OCI-LY7 (cell line): Measurements from ENCODE around the gene ARHGAP24. TPM values are rescaled to one million over a fixed set of nuclear protein-coding genes. Genes with fewer than 3 reads are reported as not detected.

ENCODE experiments used
- BruUV-seq: library from RNA; stranded (reverse); fragments of 400-500 nt; replicated peaks from 2 replicates; lab custom pipeline; 2021; lab: Mats Ljungman, UMichigan
- CTCF ChIA-PET: fragments of 300-600 bp; sonication (Branson Sonifier 250); formaldehyde crosslinking; loops from one replicate; lab custom pipeline; 2022; ENCODE audit warnings: antibody characterized with exemption; ENCODE audit not compliant: unreplicated experiment; lab: Charles Lee
- POLR2A ChIA-PET: fragments of 300-600 bp; sonication (Branson Sonifier 250); formaldehyde crosslinking; loops from one replicate; lab custom pipeline; 2022; ENCODE audit warnings: antibody characterized with exemption; lab: Charles Lee
- DNase-seq: peaks from one replicate; pipeline ENCODE4 v3.0.0-alpha.2; 2015; ENCODE audit warnings: low spot score
- H2AFZ ChIP-seq: fragments of 200-600 bp; sonication (generic), shearing (Covaris generic); 2 replicates; pipeline ENCODE4 v1.6.1; 2014; ENCODE audit warnings: mild to moderate bottlenecking, antibody characterized with exemption, low read length, moderate library complexity
- H3K27ac ChIP-seq: fragments of 200-600 bp; sonication (generic); 2 replicates; pipeline ENCODE4 v1.5.1; 2014; ENCODE audit warnings: mixed run types, low read depth, mild to moderate bottlenecking, moderate library complexity, low read length, inconsistent platforms; ENCODE audit not compliant: poor library complexity, severe bottlenecking
- H3K36me3 ChIP-seq: fragments of 200-600 bp; sonication (generic); 2 replicates; pipeline ENCODE4 v1.6.1; 2014; ENCODE audit warnings: mild to moderate bottlenecking, antibody characterized with exemption, low read length, moderate library complexity, mixed read lengths; ENCODE audit not compliant: insufficient read depth
- H3K4me1 ChIP-seq: fragments of 200-600 bp; sonication (generic); 2 replicates; pipeline ENCODE4 v1.5.1; 2014; ENCODE audit warnings: mild to moderate bottlenecking, low read length; ENCODE audit not compliant: insufficient read depth, poor library complexity, severe bottlenecking
- H3K4me2 ChIP-seq: fragments of 200-600 bp; sonication (generic); 2 replicates; pipeline ENCODE4 v1.6.1; 2014; ENCODE audit warnings: mild to moderate bottlenecking, low read length
- H3K4me3 ChIP-seq: fragments of 200-600 bp; sonication (generic); 2 replicates; pipeline ENCODE4 v1.5.1; 2014; ENCODE audit warnings: mild to moderate bottlenecking, low read depth, low read length; ENCODE audit not compliant: poor library complexity, severe bottlenecking
- H3K79me2 ChIP-seq: fragments of 200-600 bp; sonication (generic); 2 replicates; pipeline ENCODE4 v1.6.1; 2016; ENCODE audit warnings: low read depth, mild to moderate bottlenecking, low read length, moderate library complexity, mixed read lengths; ENCODE audit not compliant: insufficient read depth
- H3K9me2 ChIP-seq: fragments of 200-600 bp; sonication (generic); 2 replicates; pipeline ENCODE4 v1.6.1; 2016; ENCODE audit warnings: mild to moderate bottlenecking, low read length, mixed read lengths; ENCODE audit not compliant: insufficient read depth
- H3K9me3 ChIP-seq: fragments of 200-600 bp; sonication (generic); 2 replicates; pipeline ENCODE4 v1.6.1; 2014; ENCODE audit warnings: mild to moderate bottlenecking, mixed run types, low read length, mixed read lengths
- H4K20me1 ChIP-seq: fragments of 200-600 bp; sonication (generic); 2 replicates; pipeline ENCODE4 v1.6.1; 2014; ENCODE audit warnings: mild to moderate bottlenecking, antibody characterized with exemption, low read length, moderate library complexity, mixed read lengths; ENCODE audit not compliant: insufficient read depth
- CTCF ChIP-seq: fragments of 200-600 bp; sonication (generic); conservative IDR thresholded peaks from 2 replicates; pipeline ENCODE4 v1.5.1; 2014; ENCODE audit warnings: mild to moderate bottlenecking, antibody characterized with exemption, low read length, moderate library complexity, mixed read lengths
- EZH2phosphoT487 ChIP-seq: fragments of 200-600 bp; sonication (generic); IDR thresholded peaks from 2 replicates; pipeline ENCODE4 v1.6.1; 2018; ENCODE audit warnings: low read depth, borderline replicate concordance, mild to moderate bottlenecking, mixed run types, antibody characterized with exemption, low read length, moderate library complexity, mixed read lengths
- intact Hi-C: fragments of 100-400 bp; cut with micrococcal nuclease; formaldehyde crosslinking; loops from one replicate; pipeline ENCODE4 v1.10.0; 2022; ENCODE audit not compliant: unreplicated experiment
- total RNA-seq, 2 experiments: library from RNA; depleted of rRNA in 1 of 2; stranded (reverse); fragments of >200 nt in 1 of 2; shearing (Covaris generic) in 1 of 2; gene quantifications; 2 replicates each; pipeline ENCODE4 v1.2.3, GENCODE V29; 2014 to 2022

Gene ARHGAP24
- total RNA-seq, 2 experiments from 2014 or later: 0.88 to 4.4 TPM

DNA sequence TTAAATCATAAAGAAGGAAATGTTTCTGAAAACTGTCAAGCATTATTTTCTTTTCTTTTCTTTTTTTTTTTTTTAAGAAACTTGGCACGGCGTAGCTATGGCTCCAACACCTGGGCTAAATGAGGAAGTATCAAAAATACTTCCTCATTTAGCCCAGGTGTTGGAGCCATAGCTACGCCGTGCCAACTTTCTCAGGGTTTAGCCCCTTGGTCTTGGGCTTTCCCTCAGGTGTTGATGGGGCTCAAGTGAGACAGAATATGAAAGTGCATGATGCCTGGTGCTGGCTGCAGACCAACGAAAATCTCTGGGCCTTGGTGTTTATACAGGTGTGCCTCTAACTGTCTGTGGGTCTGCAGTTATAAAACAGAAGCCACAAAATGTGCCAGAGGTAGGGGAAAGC, 132.7 kb downstream of the ARHGAP24 start:
- Histone ChIP-seq H3K79me2 (no peaks in the 10 kb centered on the region), H3K27ac (no peak overlapping the region), H2AFZ (peak overlapping the region; percentile 72; the same call in 1 of the 2 replicates), H3K4me3 (no peak overlapping the region), H4K20me1 (no peaks in the 10 kb centered on the region), H3K9me3 (no peaks in the 10 kb centered on the region), H3K9me2 (no peaks in the 10 kb centered on the region), H3K36me3 (no peaks in the 10 kb centered on the region), H3K4me2 (peak overlapping the region; percentile 27), H3K4me1 (peaks cover 8% of the 10 kb centered on the region)
- DNase-seq: peak; percentile 44
- TF ChIP-seq EZH2phosphoT487 (no peak), CTCF (no peak)
- no TSS peak for BruUV-seq
- intact Hi-C loops: loop anchor here (5.0 kb wide), 2 partner anchors 95 to 140 kb away; no protein-coding TSS in a partner anchor
- CTCF ChIA-PET: interaction anchor here (0.6 kb wide), 1 partner anchor 187 kb away, joined by 3 read pairs; no protein-coding TSS in a partner anchor
- POLR2A ChIA-PET: interaction anchor here (0.5 to 1.5 kb wide), 12 partner anchors 8 to 1926 kb away, joined by 3 to 6 read pairs (median 3); no protein-coding TSS in a partner anchor

DNA sequence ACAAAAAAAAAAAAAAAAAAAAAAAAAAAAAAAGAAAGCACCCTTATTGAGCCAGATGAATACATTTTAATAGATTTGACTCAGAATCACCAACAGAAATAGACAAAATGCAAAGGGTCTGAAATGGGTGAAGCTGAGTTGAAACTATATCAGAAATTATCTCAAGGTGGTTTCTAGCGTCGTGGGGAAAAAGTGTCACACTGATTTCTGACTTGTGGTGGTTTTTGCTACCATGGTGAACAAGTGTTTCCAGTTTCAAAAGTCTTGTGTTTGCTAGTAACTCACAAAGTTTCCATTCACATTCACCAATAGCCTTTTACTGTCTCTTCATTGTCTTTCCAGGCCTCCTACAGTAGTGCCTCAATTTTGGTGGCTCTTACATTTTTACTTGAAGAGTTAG, 135.5 kb downstream of the ARHGAP24 start:
- Histone ChIP-seq H3K4me1 (peaks cover 8% of the 10 kb centered on the region), H3K36me3 (no peaks in the 10 kb centered on the region), H3K9me3 (no peaks in the 10 kb centered on the region), H3K4me3 (no peak overlapping the region), H3K27ac (no peak overlapping the region), H4K20me1 (no peaks in the 10 kb centered on the region), H3K4me2 (no peak overlapping the region), H3K9me2 (no peaks in the 10 kb centered on the region), H3K79me2 (no peaks in the 10 kb centered on the region), H2AFZ (no peak overlapping the region)
- DNase-seq: no peak
- no peak for TF ChIP-seq CTCF
- no peak for TF ChIP-seq EZH2phosphoT487
- ChIA-PET POLR2A (interaction anchor here (0.7 to 1.3 kb wide), 4 partner anchors 20 to 739 kb away, joined by 3 to 6 read pairs (median 5); no protein-coding TSS in a partner anchor), CTCF (no interaction called here)
- no TSS peak for BruUV-seq
- intact Hi-C loops: no loop called here

DNA sequence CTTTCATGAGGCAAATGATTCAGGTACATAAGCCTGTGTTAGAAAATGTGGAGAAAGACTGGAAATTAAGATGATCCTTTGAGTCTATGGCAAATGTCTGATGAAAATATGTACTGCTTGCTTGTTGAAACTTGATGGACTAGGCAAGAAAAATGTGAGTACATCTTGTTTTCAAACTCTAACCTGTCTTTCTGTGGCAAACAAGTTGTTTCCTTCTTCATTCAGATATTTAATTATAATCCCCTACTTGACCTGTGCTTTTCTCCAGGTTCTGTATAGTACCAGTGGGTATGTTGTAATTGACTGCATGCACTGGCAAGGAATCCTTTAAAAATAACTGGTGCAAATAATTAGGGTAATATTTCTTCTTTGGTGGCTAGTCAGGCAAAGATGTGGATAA, 136.7 kb downstream of the ARHGAP24 start:
- Histone ChIP-seq H3K4me1 (peaks cover 8% of the 10 kb centered on the region), H3K4me3 (no peak overlapping the region), H3K27ac (no peak overlapping the region), H3K4me2 (no peak overlapping the region), H3K36me3 (no peaks in the 10 kb centered on the region), H2AFZ (no peak overlapping the region), H3K79me2 (no peaks in the 10 kb centered on the region), H3K9me3 (no peaks in the 10 kb centered on the region), H4K20me1 (no peaks in the 10 kb centered on the region), H3K9me2 (no peaks in the 10 kb centered on the region)
- BruUV-seq: no TSS peak
- DNase-seq: no peak
- ChIA-PET CTCF (no interaction called here), POLR2A (interaction anchor here (0.6 to 1.7 kb wide), 5 partner anchors 9 to 152 kb away, joined by 3 to 6 read pairs (median 4); no protein-coding TSS in a partner anchor)
- no peak for TF ChIP-seq EZH2phosphoT487
- no peak for TF ChIP-seq CTCF
- intact Hi-C loops: no loop called here
